ENCODE results near the gene C16orf87.

DNA sequence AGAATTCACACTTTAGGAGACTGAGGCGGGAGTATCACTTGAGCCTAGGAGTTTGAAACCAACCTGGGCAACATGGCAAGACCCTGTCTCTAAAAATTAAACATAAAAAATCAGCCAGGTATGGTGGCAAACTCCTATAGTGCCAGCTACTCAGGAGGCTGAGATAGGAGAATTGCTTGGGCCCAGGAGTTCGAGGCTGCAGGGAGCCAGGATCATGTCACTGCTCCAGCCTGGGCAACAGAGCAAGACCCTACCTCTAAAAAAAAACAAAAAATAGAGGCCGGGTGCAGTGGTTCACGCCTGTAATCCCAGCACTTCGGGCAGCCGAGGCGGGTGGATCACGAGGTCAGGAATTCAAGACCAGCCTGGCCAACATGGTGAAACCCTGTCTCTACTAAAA is 44.3 kb upstream of the C16orf87 start:
- TF ChIP-seq, protein P1, sequence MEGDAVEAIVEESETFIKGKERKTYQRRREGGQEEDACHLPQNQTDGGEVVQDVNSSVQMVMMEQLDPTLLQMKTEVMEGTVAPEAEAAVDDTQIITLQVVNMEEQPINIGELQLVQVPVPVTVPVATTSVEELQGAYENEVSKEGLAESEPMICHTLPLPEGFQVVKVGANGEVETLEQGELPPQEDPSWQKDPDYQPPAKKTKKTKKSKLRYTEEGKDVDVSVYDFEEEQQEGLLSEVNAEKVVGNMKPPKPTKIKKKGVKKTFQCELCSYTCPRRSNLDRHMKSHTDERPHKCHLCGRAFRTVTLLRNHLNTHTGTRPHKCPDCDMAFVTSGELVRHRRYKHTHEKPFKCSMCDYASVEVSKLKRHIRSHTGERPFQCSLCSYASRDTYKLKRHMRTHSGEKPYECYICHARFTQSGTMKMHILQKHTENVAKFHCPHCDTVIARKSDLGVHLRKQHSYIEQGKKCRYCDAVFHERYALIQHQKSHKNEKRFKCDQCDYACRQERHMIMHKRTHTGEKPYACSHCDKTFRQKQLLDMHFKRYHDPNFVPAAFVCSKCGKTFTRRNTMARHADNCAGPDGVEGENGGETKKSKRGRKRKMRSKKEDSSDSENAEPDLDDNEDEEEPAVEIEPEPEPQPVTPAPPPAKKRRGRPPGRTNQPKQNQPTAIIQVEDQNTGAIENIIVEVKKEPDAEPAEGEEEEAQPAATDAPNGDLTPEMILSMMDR (IDR thresholded peaks at IDR 0.05), result no peak
- TF ChIP-seq POLR2A (IDR thresholded peaks at IDR 0.05) (no peak), EP300 (IDR thresholded peaks at IDR 0.05) (no peak)
